HG03045 (cell line): Measurements from ENCODE around the gene STAC.

Experiments
- ATAC-seq: cut with Tn5 transposase; IDR thresholded peaks from one replicate; pipeline ENCODE4 v1.9.1; 2021; ENCODE audit warnings: mild to moderate bottlenecking, moderate library complexity; ENCODE audit not compliant: unreplicated experiment

STAC gene

GRCh38 chr3:36380221-36381031 is at the start of gene STAC:
Gene STAC (plus strand): TSS chr3:36380504. CDS start chr3:36380644, 140 bp downstream.
- no peak for ATAC-seq

- ATAC-seq = no peak
Measured at GRCh38 chr3:36332139-36332538, 48.2 kb upstream of the STAC start.

- ATAC-seq = no peak
Measured at GRCh38 chr3:36362216-36362615, 18.1 kb upstream of the STAC start.

- ATAC-seq = no peak
Measured at GRCh38 chr3:36362973-36363372, 17.3 kb upstream of the STAC start.

GRCh38 chr3:36364260-36364659 is 16.0 kb upstream of the STAC start:
- no peak for ATAC-seq

GRCh38 chr3:36365829-36366228 is 14.5 kb upstream of the STAC start:
- no peak for ATAC-seq

GRCh38 chr3:36366308-36366707 is 14.0 kb upstream of the STAC start:
- no peak for ATAC-seq

GRCh38 chr3:36367912-36368573 is 12.3 kb upstream of the STAC start:
- no peak for ATAC-seq

GRCh38 chr3:36372534-36372935 is 7.8 kb upstream of the STAC start:
- ATAC-seq = no peak

- no peak for ATAC-seq
Measured at GRCh38 chr3:36373084-36373483, 7.2 kb upstream of the STAC start.

- no peak for ATAC-seq
Measured at GRCh38 chr3:36373666-36374065, 6.6 kb upstream of the STAC start.

GRCh38 chr3:36379872-36380220 is 458 bp upstream of the STAC start:
- ATAC-seq = no peak

- no peak for ATAC-seq
Measured at GRCh38 chr3:36381311-36381956, 1.1 kb downstream of the STAC start.

GRCh38 chr3:36393563-36393962 is 13.3 kb downstream of the STAC start:
- no peak for ATAC-seq

GRCh38 chr3:36394176-36394575 is 13.9 kb downstream of the STAC start:
- ATAC-seq = no peak

- ATAC-seq = no peak
Measured at GRCh38 chr3:36397841-36398240, 17.5 kb downstream of the STAC start.

GRCh38 chr3:36399933-36400332 is 19.6 kb downstream of the STAC start:
- ATAC-seq = no peak

- no peak for ATAC-seq
Measured at GRCh38 chr3:36401056-36401455, 20.8 kb downstream of the STAC start.

GRCh38 chr3:36403661-36404060 is 23.4 kb downstream of the STAC start:
- no peak for ATAC-seq

GRCh38 chr3:36405190-36405589 is 24.9 kb downstream of the STAC start:
- ATAC-seq = no peak

GRCh38 chr3:36408146-36408545 is 27.8 kb downstream of the STAC start:
- ATAC-seq = no peak

- ATAC-seq = no peak
Measured at GRCh38 chr3:36409862-36410261, 29.6 kb downstream of the STAC start.
